Measurements from ENCODE around the gene PDE6B.

DNA sequence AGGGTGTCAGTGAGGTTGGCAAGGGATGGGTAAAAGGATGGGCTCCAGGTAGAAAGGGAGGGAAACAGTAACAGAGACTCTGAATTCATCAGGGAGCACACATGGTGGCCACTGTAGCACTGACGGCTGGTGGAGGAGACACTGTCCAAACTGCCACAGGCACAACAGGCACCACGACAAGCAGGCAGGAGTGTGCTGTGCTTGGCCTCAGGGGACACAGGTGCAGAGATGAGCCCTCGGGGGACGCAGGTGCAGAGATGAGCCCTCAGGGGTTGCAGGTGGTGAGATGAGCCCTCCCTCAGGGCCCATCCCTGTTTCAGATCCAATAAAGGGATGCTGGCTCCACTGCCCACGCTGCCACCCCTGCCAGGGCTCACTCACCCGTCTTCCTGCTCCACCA, 7.6 kb downstream of the PDE6B start:
- TF ChIP-seq CTCF (IDR thresholded peaks at IDR 0.05) (no peak), POLR2A (IDR thresholded peaks at IDR 0.05) (no peak), EP300 (IDR thresholded peaks at IDR 0.05) (no peak)
